Activated effector memory CD4-positive, alpha-beta T cell treated with Interleukin-2 at 50 U/mL for 16 hours (primary cell): Measurements from ENCODE around the gene INSYN2B.
"Not testable (repeated sequence)": the region's sequence is repeated elsewhere in the genome, so short reads cannot be mapped to it uniquely, and the experiment has no call there.

Source experiments
- DNase-seq: peaks from one replicate; pipeline ENCODE4 v3.0.0-alpha.2; 2020

The INSYN2B gene

DNA sequence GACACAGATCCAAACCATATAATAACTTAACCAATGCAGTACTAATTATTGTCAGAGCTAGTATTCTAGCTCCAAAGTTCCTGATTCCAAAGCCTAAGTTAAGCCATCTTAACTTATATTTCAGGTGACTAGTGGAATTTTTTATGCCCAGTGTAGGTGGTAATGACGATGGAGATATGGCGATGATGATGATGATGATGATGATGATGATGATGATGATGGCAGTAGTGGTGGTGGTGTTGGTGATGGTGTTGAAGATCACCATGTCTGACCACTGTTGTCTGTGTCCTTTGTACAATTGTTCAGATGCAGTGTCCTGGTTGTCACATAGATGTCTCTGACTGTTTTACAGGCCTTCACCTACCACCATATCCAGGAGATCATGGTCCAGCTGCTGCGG, 139.9 kb downstream of the INSYN2B start:
- DNase-seq = no peak

DNA sequence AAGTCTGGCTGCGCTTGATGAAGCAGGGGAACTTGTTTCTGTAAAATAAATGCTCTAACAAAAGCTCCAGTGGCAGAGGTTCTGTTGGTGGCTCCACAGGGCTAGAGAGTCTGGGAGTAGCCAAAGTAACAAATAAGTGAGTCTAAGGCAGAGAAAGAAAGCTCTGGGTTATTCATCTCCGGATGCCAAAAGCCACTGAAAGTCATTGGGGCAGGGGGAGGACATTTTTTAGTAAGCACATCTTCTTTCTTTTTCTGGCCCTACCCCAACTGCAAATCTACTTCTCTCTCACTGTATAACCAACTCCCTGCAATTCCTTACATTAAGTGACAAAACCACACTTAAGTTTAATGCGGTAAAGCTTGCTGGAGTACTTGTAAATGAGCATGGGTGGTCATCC, 141.6 kb downstream of the INSYN2B start:
- DNase-seq = no peak

DNA sequence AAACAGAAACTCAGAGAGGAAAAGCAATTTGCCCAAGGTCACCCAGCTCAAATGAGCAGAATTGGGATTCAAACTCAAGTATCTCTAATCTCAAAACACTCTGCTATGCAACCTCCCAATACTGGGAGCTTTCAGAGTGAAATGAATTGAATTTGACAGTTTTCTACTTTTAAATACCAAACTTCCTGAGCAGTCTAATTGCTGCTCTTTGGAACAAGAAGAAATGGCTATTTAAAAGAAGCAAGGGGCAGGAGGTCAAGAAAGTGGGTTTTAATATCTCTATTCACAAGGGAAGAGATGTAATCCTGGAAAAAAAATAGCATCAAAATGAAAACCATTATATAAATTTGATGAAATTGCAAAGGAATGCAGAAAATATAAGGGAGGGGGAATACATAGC, 142.6 kb downstream of the INSYN2B start:
- DNase-seq = no peak

DNA sequence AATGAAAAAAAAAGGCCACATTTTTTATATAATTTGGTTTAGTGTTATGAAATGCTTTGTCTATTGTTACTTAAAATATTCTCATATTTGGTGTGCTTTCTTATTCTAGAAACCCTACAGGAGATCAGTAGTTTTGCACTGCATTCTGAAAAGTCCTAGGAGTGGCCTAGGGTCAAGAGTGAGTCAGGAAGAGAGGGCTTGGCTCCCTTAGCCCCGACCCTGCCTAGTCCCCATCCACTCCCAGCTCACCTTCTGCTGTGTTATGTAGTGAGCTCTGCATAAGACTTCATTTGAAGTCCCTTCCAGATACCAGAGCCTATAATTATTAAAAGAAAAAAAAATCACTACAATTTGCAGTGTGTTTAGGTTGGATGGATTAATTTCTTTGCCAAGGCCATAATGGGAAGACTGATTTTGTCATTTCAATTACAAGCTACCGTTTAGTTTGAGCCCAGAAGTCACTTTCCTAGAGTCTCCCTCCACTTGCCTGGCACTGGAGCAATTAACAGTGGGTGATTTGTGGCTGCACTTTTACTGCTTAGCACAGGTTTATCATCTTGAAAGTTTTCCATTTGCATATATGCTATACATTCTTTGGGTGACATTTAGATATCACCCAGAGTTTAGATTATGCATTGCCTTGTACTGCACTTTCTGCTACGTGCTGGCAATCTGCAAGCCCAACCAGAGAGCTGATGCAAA, 143.3 kb downstream of the INSYN2B start:
- DNase-seq = no peak

DNA sequence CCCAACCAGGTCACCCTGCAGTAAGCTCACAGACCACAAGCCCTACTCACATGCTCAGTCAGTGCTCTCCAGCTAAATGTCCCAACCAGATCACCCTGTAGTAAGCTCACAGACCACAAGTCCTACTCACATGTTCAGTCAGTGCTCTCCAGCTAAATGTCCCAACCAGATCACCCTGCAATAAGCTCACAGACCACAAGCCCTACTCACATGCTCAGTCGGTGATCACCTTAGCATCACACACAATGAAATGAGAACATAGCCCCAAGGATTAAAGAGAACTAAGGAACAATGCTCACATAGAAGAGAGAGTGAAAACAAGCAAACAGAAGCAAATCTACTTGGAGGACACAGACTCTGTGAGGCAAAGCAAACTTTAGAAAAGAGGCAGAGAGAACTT, 145.8 kb downstream of the INSYN2B start:
- not testable (repeated sequence) for DNase-seq

DNA sequence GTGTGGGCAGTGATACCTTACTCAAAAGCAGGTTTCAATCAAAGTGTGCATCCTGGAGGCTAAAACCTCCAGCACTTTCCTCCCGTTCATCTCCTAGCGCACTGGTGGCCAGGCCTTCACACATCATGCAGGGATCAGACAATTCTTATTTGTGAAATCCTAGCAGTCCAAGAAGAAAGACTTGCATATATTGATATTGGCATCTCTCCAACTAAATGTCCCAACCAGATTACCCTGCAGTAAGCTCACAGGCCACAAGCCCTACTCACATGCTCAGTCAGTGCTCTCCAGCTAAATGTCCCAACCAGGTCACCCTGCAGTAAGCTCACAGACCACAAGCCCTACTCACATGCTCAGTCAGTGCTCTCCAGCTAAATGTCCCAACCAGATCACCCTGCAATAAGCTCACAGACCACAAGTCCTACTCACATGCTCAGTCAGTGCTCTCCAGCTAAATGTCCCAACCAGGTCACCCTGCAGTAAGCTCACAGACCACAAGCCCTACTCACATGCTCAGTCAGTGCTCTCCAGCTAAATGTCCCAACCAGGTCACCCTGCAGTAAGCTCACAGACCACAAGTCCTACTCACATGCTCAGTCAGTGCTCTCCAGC, 146.5 kb downstream of the INSYN2B start:
- DNase-seq = not testable (repeated sequence)

DNA sequence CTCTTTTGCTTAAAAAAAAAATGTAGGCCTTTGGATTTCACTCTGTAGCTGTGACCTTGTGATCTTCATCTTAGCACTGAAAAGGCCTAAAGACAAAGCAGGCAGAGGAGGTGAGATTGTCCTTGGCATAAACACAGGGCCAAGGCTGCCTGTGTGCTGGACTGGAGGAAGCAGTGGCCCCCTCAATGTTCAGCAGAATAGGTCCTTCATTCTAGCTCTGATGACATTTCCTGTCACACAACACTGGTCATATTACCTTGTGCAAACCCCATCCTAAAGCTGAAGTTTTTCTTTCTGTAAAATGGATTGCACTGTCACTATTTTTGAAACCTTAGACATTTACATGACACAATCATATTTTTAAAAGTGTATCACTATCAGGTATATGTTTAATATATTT, 147.4 kb downstream of the INSYN2B start:
- DNase-seq = no peak

DNA sequence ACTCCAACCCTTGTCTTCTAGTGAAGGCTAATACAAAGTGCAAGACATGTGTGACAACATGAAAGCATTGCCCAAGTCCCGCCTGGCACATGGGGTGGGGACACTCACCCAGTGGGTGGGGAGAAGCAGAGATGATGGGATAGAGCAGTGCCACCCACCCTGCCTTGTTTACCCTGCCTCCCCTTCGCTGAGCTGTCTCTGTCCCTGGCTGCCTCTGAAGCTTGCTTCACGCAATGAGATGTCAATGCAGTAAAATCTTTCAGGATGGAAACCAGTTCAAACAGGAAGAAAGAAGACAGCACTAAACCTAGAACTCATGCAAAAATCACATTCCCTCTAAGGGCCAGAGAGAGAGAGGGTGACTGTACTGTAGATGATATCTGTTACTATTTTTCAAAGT, 148.0 kb downstream of the INSYN2B start:
- DNase-seq = no peak

DNA sequence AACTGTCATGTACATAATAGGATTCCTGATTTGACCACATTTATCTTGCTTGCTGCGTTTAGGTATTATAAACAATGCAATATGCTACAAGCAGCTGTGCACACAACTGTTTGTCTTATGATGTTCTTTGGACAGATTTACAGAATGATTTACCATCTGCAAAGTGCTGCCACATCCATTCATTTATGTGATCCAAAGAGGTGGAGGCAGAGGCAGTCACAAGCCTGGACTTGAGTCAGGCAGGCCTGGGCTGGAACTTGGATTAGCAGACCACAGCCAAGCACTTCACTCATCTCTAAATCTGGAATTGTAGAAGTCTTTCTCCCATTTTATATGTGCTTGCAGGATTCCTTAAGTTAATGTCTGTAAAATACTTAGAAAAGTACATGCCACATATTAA, 149.0 kb downstream of the INSYN2B start:
- no peak for DNase-seq

DNA sequence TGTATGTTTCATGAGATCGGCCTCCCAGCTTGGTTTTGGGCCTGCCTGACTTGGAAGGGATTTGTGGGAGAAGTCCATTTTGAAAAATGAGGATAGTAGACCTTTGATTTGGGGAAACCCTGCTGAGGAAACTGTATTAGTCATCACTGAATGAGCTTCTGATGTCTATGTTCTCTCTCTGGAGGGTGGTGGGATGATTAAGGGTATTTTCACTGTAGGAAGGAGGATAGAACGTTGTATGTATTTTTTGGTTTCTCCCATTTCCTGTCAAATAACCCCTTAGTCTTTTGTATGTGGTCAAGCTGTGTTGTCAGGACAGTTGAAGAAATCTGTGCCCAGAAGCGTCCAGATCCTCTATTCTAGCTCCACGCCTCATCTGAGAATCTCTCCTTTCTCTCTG, 151.9 kb downstream of the INSYN2B start:
- no peak for DNase-seq

DNA sequence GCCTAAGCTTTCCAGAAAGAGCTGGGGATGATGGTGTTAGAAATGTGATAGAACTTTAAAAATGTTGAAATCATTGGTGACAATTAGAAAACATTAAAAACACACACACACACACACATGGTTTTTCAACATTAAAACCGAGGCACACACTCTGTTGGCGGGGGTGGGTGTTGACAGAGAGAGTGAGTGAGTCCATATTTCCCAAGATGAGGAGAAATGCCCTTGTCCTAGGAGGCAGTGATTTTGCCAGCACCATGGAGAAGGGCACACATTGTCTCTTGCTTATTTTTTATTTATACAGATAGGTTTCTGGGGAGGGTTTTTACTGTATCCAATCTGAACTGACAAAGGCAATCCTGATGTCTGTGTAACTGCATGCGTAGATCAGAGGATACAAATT, 152.5 kb downstream of the INSYN2B start:
- DNase-seq = no peak

DNA sequence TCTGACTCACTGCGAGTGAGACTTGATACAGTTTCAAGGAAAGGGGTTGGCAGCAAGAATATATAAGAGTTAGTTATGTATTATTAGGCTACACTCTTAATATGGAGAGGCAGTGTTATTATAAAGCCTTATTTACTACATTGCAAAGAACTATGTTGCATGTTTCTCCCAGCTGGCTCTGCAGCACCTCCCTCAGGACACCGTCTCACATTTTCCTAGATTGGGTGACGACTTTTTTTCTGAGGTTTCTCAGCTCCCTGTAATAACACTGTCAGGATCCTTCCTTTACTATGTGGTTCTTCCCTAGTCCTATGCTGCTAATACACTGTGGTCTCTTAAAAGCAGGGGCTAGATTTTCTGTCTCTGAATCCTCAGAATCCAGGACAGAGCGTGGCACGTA, 153.7 kb downstream of the INSYN2B start:
- DNase-seq = no peak

DNA sequence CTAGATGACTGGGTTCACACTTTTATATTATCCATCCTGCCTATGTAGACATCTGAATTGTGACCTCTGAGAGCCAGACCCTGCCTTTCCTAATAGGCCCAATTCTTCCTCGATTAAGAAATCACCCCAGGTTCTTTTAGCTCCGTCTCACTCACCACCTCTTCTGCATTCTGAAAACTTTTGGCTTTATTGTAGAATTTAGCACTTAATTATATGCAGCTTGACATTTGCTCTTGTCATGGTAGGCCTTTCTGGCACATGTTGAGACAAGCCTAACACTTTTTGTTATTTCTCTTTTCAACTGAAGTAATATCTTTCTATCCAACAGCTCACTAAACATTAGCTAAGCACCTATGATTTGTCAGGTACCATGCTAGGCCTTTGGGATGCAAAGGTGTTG, 163.3 kb downstream of the INSYN2B start:
- no peak for DNase-seq

DNA sequence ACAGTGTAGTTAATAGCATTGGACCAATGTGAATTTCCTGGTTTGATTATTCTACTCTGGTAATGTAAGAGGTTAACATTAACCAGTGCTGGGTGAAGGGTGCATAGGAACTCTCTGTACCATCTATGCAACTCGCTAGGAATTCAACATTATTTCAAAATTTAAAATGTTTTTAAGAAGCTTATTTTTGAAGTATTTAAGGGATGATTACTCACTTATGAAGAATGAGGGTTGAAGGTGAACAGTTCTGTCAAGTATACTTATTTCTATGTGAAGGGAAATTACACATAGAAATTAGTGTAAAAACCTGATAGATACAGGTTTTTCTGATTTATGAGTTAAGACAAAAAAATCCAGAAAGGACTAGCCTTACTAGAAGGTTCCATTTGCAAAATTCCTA, 165.8 kb downstream of the INSYN2B start:
- no peak for DNase-seq
